ENCODE results near the gene HIF3A.
"Not testable (repeated sequence)": the region's sequence is repeated elsewhere in the genome, so short reads cannot be mapped to it uniquely, and the experiment has no call there.

Gene HIF3A

GRCh38 chr19:46295401-46296201, 1.2 kb upstream of the HIF3A start:
- DNase-seq = no peak

- no peak for DNase-seq
These were observed 701 bp upstream of the HIF3A start for GRCh38 chr19:46296202-46296480.

- no peak for DNase-seq
These were observed 1.0 kb downstream of the HIF3A start for GRCh38 chr19:46297700-46298478.

- no peak for DNase-seq
These were observed 1.7 kb downstream of the HIF3A start for GRCh38 chr19:46298479-46299003.

- peak; percentile 97 for DNase-seq
These were observed 2.2 kb downstream of the HIF3A start for GRCh38 chr19:46299004-46299509.

GRCh38 chr19:46299695-46300094, 2.9 kb downstream of the HIF3A start:
- no peak for DNase-seq

GRCh38 chr19:46303322-46303690, 6.5 kb downstream of the HIF3A start:
- DNase-seq = no peak

GRCh38 chr19:46303691-46304397, 7.0 kb downstream of the HIF3A start:
- DNase-seq = peak; percentile 45

GRCh38 chr19:46306501-46306900, 9.7 kb downstream of the HIF3A start:
- DNase-seq = no peak

GRCh38 chr19:46308510-46308909, 11.7 kb downstream of the HIF3A start:
- DNase-seq = no peak

GRCh38 chr19:46309056-46309455, 12.2 kb downstream of the HIF3A start:
- no peak for DNase-seq

- DNase-seq = no peak
These were observed 14.6 kb downstream of the HIF3A start for GRCh38 chr19:46311444-46311843.

- not testable (repeated sequence) for DNase-seq
These were observed 17.0 kb downstream of the HIF3A start for GRCh38 chr19:46313540-46314469.

GRCh38 chr19:46317339-46317738, 20.5 kb downstream of the HIF3A start:
- no peak for DNase-seq

GRCh38 chr19:46319613-46320012, 22.8 kb downstream of the HIF3A start:
- DNase-seq = no peak

GRCh38 chr19:46320559-46320958, 23.7 kb downstream of the HIF3A start:
- DNase-seq = no peak

- DNase-seq = no peak
These were observed 24.8 kb downstream of the HIF3A start for GRCh38 chr19:46321653-46322052.

GRCh38 chr19:46323227-46323626, 26.4 kb downstream of the HIF3A start:
- not testable (repeated sequence) for DNase-seq

- DNase-seq = no peak
These were observed 27.4 kb downstream of the HIF3A start for GRCh38 chr19:46324277-46324676.

- no peak for DNase-seq
These were observed 29.8 kb downstream of the HIF3A start for GRCh38 chr19:46326608-46327007.

- no peak for DNase-seq
These were observed 31.2 kb downstream of the HIF3A start for GRCh38 chr19:46328079-46328478.

- DNase-seq = no peak
These were observed 33.6 kb downstream of the HIF3A start for GRCh38 chr19:46330319-46330918.

Measured in hematopoietic multipotent progenitor cell treated with erythropoietin and hydrocortisone succinate and interleukin-3 and kit ligand, for 6 days (in vitro differentiated cells).